ENCODE data around the gene HECTD4.

Gene HECTD4

DNA sequence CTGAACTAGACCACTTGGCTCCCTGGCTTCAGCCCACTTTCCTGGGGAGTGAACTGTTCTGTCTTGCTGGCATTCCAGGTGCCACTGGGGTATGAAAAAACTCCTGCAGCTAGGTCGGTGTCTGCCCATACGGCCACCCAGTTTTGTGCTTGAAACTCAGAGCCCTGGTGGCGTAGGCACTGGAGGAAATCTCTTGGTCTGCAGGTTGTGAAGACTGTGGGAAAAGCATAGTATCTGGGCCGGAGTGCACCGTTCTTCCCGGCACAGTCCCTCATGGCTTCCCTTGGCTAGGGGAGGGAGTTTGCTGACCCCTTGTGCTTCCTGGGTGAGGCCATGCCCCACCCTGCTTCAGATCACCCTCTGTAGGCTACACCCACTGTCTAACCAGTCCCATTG lies 223.1 kb downstream of the HECTD4 start:
- TF ChIP-seq, protein P1, sequence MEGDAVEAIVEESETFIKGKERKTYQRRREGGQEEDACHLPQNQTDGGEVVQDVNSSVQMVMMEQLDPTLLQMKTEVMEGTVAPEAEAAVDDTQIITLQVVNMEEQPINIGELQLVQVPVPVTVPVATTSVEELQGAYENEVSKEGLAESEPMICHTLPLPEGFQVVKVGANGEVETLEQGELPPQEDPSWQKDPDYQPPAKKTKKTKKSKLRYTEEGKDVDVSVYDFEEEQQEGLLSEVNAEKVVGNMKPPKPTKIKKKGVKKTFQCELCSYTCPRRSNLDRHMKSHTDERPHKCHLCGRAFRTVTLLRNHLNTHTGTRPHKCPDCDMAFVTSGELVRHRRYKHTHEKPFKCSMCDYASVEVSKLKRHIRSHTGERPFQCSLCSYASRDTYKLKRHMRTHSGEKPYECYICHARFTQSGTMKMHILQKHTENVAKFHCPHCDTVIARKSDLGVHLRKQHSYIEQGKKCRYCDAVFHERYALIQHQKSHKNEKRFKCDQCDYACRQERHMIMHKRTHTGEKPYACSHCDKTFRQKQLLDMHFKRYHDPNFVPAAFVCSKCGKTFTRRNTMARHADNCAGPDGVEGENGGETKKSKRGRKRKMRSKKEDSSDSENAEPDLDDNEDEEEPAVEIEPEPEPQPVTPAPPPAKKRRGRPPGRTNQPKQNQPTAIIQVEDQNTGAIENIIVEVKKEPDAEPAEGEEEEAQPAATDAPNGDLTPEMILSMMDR (IDR thresholded peaks at IDR 0.05) = no peak

GRCh38 chr12:112153893-112154219 lies 228.4 kb downstream of the HECTD4 start:
- TF ChIP-seq, protein P1 (IDR thresholded peaks at IDR 0.05) = no peak

- TF ChIP-seq, protein P1 (IDR thresholded peaks at IDR 0.05) = no peak
Observed at GRCh38 chr12:112153181-112153892, 228.9 kb downstream of the HECTD4 start.

DNA sequence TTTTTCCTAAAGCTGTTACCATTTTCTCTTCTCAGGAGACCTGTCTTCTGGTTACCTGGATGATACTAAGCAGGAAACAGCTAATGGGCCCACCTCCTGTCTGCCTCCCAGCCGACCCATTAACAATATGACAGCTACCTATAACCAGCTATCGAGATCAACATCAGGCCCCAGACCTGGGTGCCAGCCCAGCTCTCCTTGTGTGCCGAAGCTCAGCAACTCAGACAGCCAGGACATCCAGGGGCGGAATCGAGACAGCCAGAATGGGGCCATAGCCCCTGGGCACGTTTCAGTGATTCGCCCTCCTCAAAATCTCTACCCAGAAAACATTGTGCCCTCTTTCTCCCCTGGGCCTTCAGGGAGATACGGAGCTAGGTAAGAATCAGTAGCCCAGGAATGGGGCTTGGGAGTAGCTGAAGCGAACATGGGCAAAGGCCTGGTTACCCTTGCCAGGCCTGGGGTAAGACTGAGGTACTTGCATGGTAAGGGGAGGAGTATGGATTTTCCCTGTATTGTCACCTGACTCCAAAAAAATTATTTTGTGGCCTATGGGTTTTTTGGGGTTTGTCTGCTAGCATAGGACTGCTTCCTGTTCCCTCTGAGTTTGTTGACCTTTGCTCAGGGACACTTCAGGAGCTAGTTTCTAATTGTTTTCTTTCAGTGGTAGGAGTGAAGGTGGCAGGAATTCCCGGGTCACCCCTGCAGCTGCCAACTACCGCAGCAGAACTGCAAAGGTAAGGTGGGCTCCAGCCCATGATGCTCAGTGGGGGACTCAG lies 230.3 kb downstream of the HECTD4 start:
- TF ChIP-seq, protein P1 (IDR thresholded peaks at IDR 0.05) = no peak

DNA sequence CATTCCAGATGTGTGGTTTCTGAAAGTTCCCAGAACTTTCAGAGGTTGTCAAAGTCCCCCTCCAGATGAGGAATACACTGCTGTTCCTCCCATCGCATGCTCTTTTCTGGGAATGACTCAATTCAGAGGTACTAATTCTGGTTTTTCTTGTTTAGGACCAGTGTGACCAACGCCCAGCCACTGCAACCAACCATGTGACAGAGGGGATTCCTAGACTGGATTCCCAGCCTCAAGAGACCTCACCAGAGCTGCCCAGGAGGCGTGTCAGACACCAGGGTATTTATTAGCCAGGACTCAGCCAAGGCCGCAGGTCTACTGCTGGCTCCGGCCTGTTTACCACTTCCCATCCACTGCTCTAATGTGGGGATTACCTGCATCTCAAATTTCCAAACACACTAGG lies 232.6 kb downstream of the HECTD4 start:
- TF ChIP-seq, protein P1 (IDR thresholded peaks at IDR 0.05) = no peak

GRCh38 chr12:112148031-112148513 lies 234.2 kb downstream of the HECTD4 start:
- TF ChIP-seq, protein P1 (IDR thresholded peaks at IDR 0.05) = no peak

- TF ChIP-seq, protein P1 (IDR thresholded peaks at IDR 0.05) = no peak
Observed at GRCh38 chr12:112146123-112146522, 236.1 kb downstream of the HECTD4 start.
